OCI-LY7 (cell line): Measurements from ENCODE around the gene CTNNAL1.
"Not testable (repeated sequence)": the region's sequence is repeated elsewhere in the genome, so short reads cannot be mapped to it uniquely, and the experiment has no call there.

Source experiments
- EZH2phosphoT487 ChIP-seq: fragments of 200-600 bp; sonication (generic); IDR thresholded peaks from 2 replicates; pipeline ENCODE4 v1.6.1; 2018; ENCODE audit warnings: low read depth, borderline replicate concordance, mild to moderate bottlenecking, mixed run types, antibody characterized with exemption, low read length, moderate library complexity, mixed read lengths
- TF ChIP-seq, protein P1 (sequence below): fragments of 200-600 bp; sonication (generic); conservative IDR thresholded peaks from 2 replicates; pipeline ENCODE4 v1.5.1; 2014; ENCODE audit warnings: mild to moderate bottlenecking, antibody characterized with exemption, low read length, moderate library complexity, mixed read lengths

- TF ChIP-seq, protein P1, sequence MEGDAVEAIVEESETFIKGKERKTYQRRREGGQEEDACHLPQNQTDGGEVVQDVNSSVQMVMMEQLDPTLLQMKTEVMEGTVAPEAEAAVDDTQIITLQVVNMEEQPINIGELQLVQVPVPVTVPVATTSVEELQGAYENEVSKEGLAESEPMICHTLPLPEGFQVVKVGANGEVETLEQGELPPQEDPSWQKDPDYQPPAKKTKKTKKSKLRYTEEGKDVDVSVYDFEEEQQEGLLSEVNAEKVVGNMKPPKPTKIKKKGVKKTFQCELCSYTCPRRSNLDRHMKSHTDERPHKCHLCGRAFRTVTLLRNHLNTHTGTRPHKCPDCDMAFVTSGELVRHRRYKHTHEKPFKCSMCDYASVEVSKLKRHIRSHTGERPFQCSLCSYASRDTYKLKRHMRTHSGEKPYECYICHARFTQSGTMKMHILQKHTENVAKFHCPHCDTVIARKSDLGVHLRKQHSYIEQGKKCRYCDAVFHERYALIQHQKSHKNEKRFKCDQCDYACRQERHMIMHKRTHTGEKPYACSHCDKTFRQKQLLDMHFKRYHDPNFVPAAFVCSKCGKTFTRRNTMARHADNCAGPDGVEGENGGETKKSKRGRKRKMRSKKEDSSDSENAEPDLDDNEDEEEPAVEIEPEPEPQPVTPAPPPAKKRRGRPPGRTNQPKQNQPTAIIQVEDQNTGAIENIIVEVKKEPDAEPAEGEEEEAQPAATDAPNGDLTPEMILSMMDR: not testable (repeated sequence)
- TF ChIP-seq EZH2phosphoT487: not testable (repeated sequence)
Observed at GRCh38 chr9:109053121-109053520, 39.8 kb upstream of the CTNNAL1 start.
